Measurements from ENCODE around the gene CTLA4. TPM values are rescaled to one million over a fixed set of nuclear protein-coding genes. Genes with fewer than 3 reads are reported as not detected.

Gene CTLA4
- total RNA-seq, 2 experiments from 2014 or later, result 45.6 to 50.9 TPM

DNA sequence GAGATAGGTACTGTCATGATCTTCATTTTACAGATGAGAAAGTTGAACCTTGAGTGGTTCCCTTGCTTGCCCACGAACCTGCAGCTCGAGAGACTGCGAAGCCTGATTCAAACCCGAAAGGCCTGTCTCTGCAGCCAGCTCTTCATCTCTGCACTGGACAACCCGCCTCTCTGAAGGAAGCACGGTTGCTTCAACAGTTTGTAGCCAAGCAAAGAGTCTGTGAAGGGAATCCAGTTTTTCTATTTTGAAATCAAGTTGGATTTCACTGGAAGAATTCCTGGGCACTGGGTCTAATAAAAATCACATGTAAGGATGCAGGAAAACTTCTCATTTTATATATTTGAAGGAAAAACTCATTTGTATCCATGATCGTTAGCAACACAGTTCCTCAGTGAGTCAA lies 47.7 kb downstream of the CTLA4 start:
- no peak for DNase-seq
- peaks cover 8% of the 10 kb centered on the region for H3K27me3 Mint-ChIP-seq

GRCh38 chr2:203916756-203917155 lies 49.2 kb downstream of the CTLA4 start:
- H3K9me3 Mint-ChIP-seq, result no peaks in the 10 kb centered on the region
- no peaks in the 10 kb centered on the region for H3K36me3 Mint-ChIP-seq
- H3K27ac Mint-ChIP-seq, result no peak overlapping the region
- no peak for DNase-seq
- peaks cover 8% of the 10 kb centered on the region for H3K27me3 Mint-ChIP-seq
- peaks cover 28% of the 10 kb centered on the region for H3K4me1 Mint-ChIP-seq
- no peak overlapping the region for H3K4me3 Mint-ChIP-seq

More for the DNA sequence above, 47.7 kb downstream of the CTLA4 start:
- Mint-ChIP-seq H3K4me3 (no peak overlapping the region), H3K36me3 (no peaks in the 10 kb centered on the region), H3K9me3 (no peaks in the 10 kb centered on the region), H3K4me1 (peaks cover 30% of the 10 kb centered on the region), H3K27ac (no peak overlapping the region)

DNA sequence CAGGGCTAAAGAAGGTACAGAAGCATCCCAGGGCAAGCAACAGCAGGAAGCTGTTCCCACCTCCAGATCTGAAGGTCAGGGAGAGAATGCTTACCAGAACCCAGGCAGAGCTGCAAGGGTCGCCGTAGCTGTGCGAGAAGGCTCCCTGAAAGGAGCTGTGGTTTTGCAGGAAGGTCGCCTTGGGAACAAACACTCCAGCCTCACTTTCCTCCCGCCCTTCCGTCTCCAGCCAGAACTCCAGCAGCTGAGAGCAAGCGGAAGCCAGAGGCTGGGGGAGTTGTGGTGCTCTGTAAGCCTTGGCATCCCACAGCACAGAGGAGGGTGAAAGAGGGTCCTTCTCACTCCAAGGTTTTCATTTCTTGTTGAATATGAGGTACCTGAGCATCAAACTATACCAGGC lies 50.7 kb downstream of the CTLA4 start:
- H3K9me3 Mint-ChIP-seq, result no peaks in the 10 kb centered on the region
- H3K4me3 Mint-ChIP-seq, result no peak overlapping the region
- peaks cover 28% of the 10 kb centered on the region for H3K4me1 Mint-ChIP-seq
- no peaks in the 10 kb centered on the region for H3K36me3 Mint-ChIP-seq
- no peak for DNase-seq
- H3K27ac Mint-ChIP-seq, result no peak overlapping the region
- peaks cover 8% of the 10 kb centered on the region for H3K27me3 Mint-ChIP-seq

- H3K9me3 Mint-ChIP-seq, result no peaks in the 10 kb centered on the region
- no peak for DNase-seq
- no peak overlapping the region for H3K4me3 Mint-ChIP-seq
- H3K27me3 Mint-ChIP-seq, result peaks cover 6% of the 10 kb centered on the region
- no peaks in the 10 kb centered on the region for H3K36me3 Mint-ChIP-seq
- no peak overlapping the region for H3K27ac Mint-ChIP-seq
- peaks cover 27% of the 10 kb centered on the region for H3K4me1 Mint-ChIP-seq
These were observed 51.3 kb downstream of the CTLA4 start for GRCh38 chr2:203918839-203919238.

Other genes starting within 250 kb of the CTLA4 start
- 10 to 100 TPM; 84.0 to 88.8 TPM for gene CD28, start 161.1 kb upstream of the CTLA4 start, total RNA-seq
- gene ICOS, start 69.0 kb downstream of the CTLA4 start, total RNA-seq, result 100 to 1,000 TPM in 1 of 2 experiments, 10 to 100 TPM in 1; 99.2 to 101 TPM

Data from activated naive CD8-positive, alpha-beta T cell treated with anti-CD3 and anti-CD28 coated beads for 36 hours (primary cell).